CD14-positive monocyte (primary cell): ENCODE measurements around the gene DENND4C. TPM values are rescaled to one million over a fixed set of nuclear protein-coding genes. Genes with fewer than 3 reads are reported as not detected.

Experiments used
- DNase-seq, 3 donors: peaks; one replicate each; pipeline ENCODE4 v3.0.0-alpha.2; 2011 to 2022
- H2AFZ ChIP-seq: 2 replicates; pipeline ENCODE4 v1.6.0; 2012; ENCODE audit warnings: mild to moderate bottlenecking, low read depth, low read length, inconsistent platforms; ENCODE audit not compliant: insufficient read depth, poor library complexity, severe bottlenecking
- H3K27ac ChIP-seq, 2 donors: 1 replicate in 1 of 2; 2 replicates in 1 of 2; pipeline ENCODE4 v1.5.1; 2012 to 2013; ENCODE audit warnings: low read length in 2 of 2, control low read depth in 1 of 2, inconsistent platforms in 1 of 2, low read depth in 1 of 2, mild to moderate bottlenecking in 1 of 2
- H3K27me3 ChIP-seq, 2 donors: one replicate each; pipeline versions ENCODE4 v1.6.0 to v1.6.1; 2011 to 2013; ENCODE audit warnings: low read length in 2 of 2; ENCODE audit not compliant: control insufficient read depth in 2 of 2, insufficient read depth in 2 of 2
- H3K36me3 ChIP-seq, 2 donors: replicated peaks in 1 of 2; 1 replicate in 1 of 2; 2 replicates in 1 of 2; pipeline versions ENCODE4 v1.5.1 to v1.6.1; 2012 to 2013; ENCODE audit warnings: low read length in 2 of 2, control low read depth in 1 of 2, inconsistent platforms in 1 of 2, mild to moderate bottlenecking in 1 of 2; ENCODE audit not compliant: insufficient read depth in 2 of 2, control insufficient read depth in 1 of 2
- H3K4me1 ChIP-seq, 2 donors: 1 replicate in 1 of 2; 2 replicates in 1 of 2; pipeline versions ENCODE4 v1.5.1 to v1.6.1; 2012 to 2013; ENCODE audit warnings: low read length in 2 of 2, control low read depth in 1 of 2, inconsistent platforms in 1 of 2, mild to moderate bottlenecking in 1 of 2, moderate library complexity in 1 of 2; ENCODE audit not compliant: insufficient read depth in 2 of 2, control insufficient read depth in 1 of 2
- H3K4me2 ChIP-seq: replicated peaks from 2 replicates; pipeline ENCODE3; 2012; ENCODE audit warnings: low read length, moderate library complexity, mild to moderate bottlenecking; ENCODE audit not compliant: poor library complexity, severe bottlenecking; ENCODE audit errors: extremely low read depth
- H3K4me3 ChIP-seq, 3 experiments: fragments of 200-600 bp in 1 of 3; sonication (generic) in 1 of 3; replicated peaks in 1 of 3; 1 replicate in 2 of 3; 2 replicates in 1 of 3; pipeline ENCODE4 v1.5.1; 2011 to 2013; ENCODE audit warnings: low read length in 3 of 3, mild to moderate bottlenecking in 3 of 3, control low read depth in 2 of 3, low read depth in 2 of 3, inconsistent platforms in 1 of 3, moderate library complexity in 1 of 3
- H3K79me2 ChIP-seq: 2 replicates; pipeline ENCODE4 v1.6.0; 2012; ENCODE audit warnings: mild to moderate bottlenecking, control low read depth, inconsistent platforms, low read length, moderate library complexity; ENCODE audit not compliant: insufficient read depth
- H3K9ac ChIP-seq: 2 replicates; pipeline ENCODE4 v1.6.0; 2017; ENCODE audit warnings: low read length, mild to moderate bottlenecking; ENCODE audit not compliant: insufficient read depth, poor library complexity, severe bottlenecking
- H3K9me3 ChIP-seq, 2 donors: replicated peaks in 1 of 2; 1 replicate in 1 of 2; 2 replicates in 1 of 2; pipeline versions ENCODE4 v1.5.1 to v1.6.1; 2012 to 2013; ENCODE audit warnings: low read length in 2 of 2, control low read depth in 1 of 2; ENCODE audit not compliant: control insufficient read depth in 1 of 2, insufficient read depth in 1 of 2
- H4K20me1 ChIP-seq: 2 replicates; pipeline ENCODE4 v1.6.0; 2012; ENCODE audit warnings: mild to moderate bottlenecking, low read length, control low read depth, moderate library complexity; ENCODE audit not compliant: insufficient read depth
- H3K27ac Mint-ChIP-seq, 7 donors: one replicate each; pipeline ENCODE4 v1.8.0; 2020; ENCODE audit warnings: mild to moderate bottlenecking in 7 of 7, mixed read lengths in 7 of 7, moderate library complexity in 6 of 7, inconsistent platforms in 2 of 7
- H3K27me3 Mint-ChIP-seq, 3 donors: one replicate each; pipeline ENCODE4 v1.8.0; 2021 to 2022; ENCODE audit warnings: low read depth in 3 of 3, mild to moderate bottlenecking in 3 of 3, mixed read lengths in 3 of 3, moderate library complexity in 3 of 3, inconsistent platforms in 1 of 3
- H3K36me3 Mint-ChIP-seq, 2 donors: one replicate each; pipeline ENCODE4 v1.8.0; 2020; ENCODE audit warnings: mixed read lengths in 2 of 2, inconsistent platforms in 1 of 2, mild to moderate bottlenecking in 1 of 2
- H3K4me1 Mint-ChIP-seq: one replicate; pipeline ENCODE4 v1.8.0; 2020; ENCODE audit warnings: mild to moderate bottlenecking, mixed read lengths
- H3K4me3 Mint-ChIP-seq, 2 donors: one replicate each; pipeline ENCODE4 v1.8.0; 2020; ENCODE audit warnings: mild to moderate bottlenecking in 2 of 2, mixed read lengths in 2 of 2, moderate library complexity in 1 of 2
- H3K9me3 Mint-ChIP-seq, 7 donors: one replicate each; pipeline ENCODE4 v1.8.0; 2020 to 2022; ENCODE audit warnings: mixed read lengths in 7 of 7, mild to moderate bottlenecking in 6 of 7, moderate library complexity in 6 of 7, inconsistent platforms in 2 of 7
- CTCF ChIP-seq: fragments of 200-600 bp; IDR thresholded peaks from one replicate; pipeline ENCODE4 v1.8.0; 2022; ENCODE audit warnings: antibody characterized with exemption, mild to moderate bottlenecking
- WGBS: methylation state at CpG from one replicate; pipeline ENCODE4 v1.1.5; 2013; ENCODE audit warnings: missing lambda C conversion rate; ENCODE audit not compliant: insufficient coverage; 5-methylcytosine and 5-hydroxymethylcytosine counted together
- intact Hi-C, 2 donors: fragments of 100-400 bp; cut with micrococcal nuclease; formaldehyde crosslinking; loops; one replicate each; pipeline versions ENCODE4 v1.15.0 to v1.15.1; 2023
- polyA plus RNA-seq, 3 donors: library from polyadenylated mRNA; depleted of rRNA in 1 of 3; unstranded in 2 of 3; stranded (reverse) in 1 of 3; fragments of 300-500 nt in 2 of 3; fragments of >200 nt in 1 of 3; fragmentation: Illumina TruSeq in 2 of 3; gene quantifications; 1 replicate in 2 of 3; 2 replicates in 1 of 3; pipeline ENCODE4 v1.2.3, GENCODE V29; 2012 to 2021

The DENND4C gene
- polyA plus RNA-seq, 3 donors: 8.1 to 15.4 (median 12.7) TPM

- TF ChIP-seq CTCF: no peak
- no peaks in the 10 kb centered on the region for H3K9me3 ChIP-seq
- no peaks in the 10 kb centered on the region for H3K79me2 ChIP-seq
- H3K36me3 Mint-ChIP-seq: peaks cover 30 to 37% of the 10 kb centered on the region in 2 donors
- WGBS: 86% methylated on average over 1 of the region's 5 CpGs
- peak overlapping the region in 1 of 7 donors; percentile 35 for H3K27ac Mint-ChIP-seq
- H3K4me1 Mint-ChIP-seq: no peaks in the 10 kb centered on the region
- no peaks in the 10 kb centered on the region for H3K9me3 Mint-ChIP-seq
- intact Hi-C loops: no loop called here
- no peak overlapping the region for H2AFZ ChIP-seq
- H3K27ac ChIP-seq: no peak overlapping the region
- H3K4me3 Mint-ChIP-seq: no peak overlapping the region
- no peak for DNase-seq
- H3K4me3 ChIP-seq: no peak overlapping the region
- H3K27me3 ChIP-seq: no peaks in the 10 kb centered on the region
- no peaks in the 10 kb centered on the region for H3K27me3 Mint-ChIP-seq
- no peak overlapping the region for H3K4me2 ChIP-seq
- peaks cover 15 to 40% of the 10 kb centered on the region in 2 donors for H3K36me3 ChIP-seq
- H4K20me1 ChIP-seq: no peaks in the 10 kb centered on the region
- H3K9ac ChIP-seq: no peak overlapping the region
- no peaks in the 10 kb centered on the region for H3K4me1 ChIP-seq
Observed at GRCh38 chr9:19306568-19306967, 76.1 kb downstream of the DENND4C start.

- Histone ChIP-seq H3K4me2 (no peak overlapping the region), H3K79me2 (no peaks in the 10 kb centered on the region), H3K9ac (no peak overlapping the region), H2AFZ (no peak overlapping the region), H3K9me3 (no peaks in the 10 kb centered on the region), H4K20me1 (no peaks in the 10 kb centered on the region), H3K27me3 (no peaks in the 10 kb centered on the region), H3K4me3 (no peak overlapping the region), H3K4me1 (no peaks in the 10 kb centered on the region), H3K36me3 (peaks cover 10 to 16% of the 10 kb centered on the region in 2 donors), H3K27ac (no peak overlapping the region)
- Mint-ChIP-seq H3K27ac (no peak overlapping the region), H3K4me1 (no peaks in the 10 kb centered on the region), H3K27me3 (peaks cover 0 to 4% (median 0%) of the 10 kb centered on the region in 3 donors), H3K9me3 (no peaks in the 10 kb centered on the region), H3K36me3 (peaks cover 22 to 29% of the 10 kb centered on the region in 2 donors), H3K4me3 (no peak overlapping the region)
- no CpG with 5 or more reads among the region's 1 CpG for WGBS
- TF ChIP-seq CTCF: no peak
- intact Hi-C loops: no loop called here
- no peak for DNase-seq
Observed at GRCh38 chr9:19310246-19310645, 79.8 kb downstream of the DENND4C start.
